Vagina (tissue), 2 donors: ENCODE results near the gene UPB1.

Experiments
- POLR2AphosphoS5 ChIP-seq, 2 donors: sonication (generic); formaldehyde crosslinking; IDR thresholded peaks; one replicate each; pipeline ENCODE4 v1.9.0; 2017; ENCODE audit warnings: antibody characterized with exemption in 2 of 2, mild to moderate bottlenecking in 2 of 2, low read depth in 1 of 2; ENCODE audit not compliant: insufficient read depth in 1 of 2
- TF ChIP-seq, protein P1 (sequence below), 3 experiments: fragments of 450-650 bp in 2 of 3; fragments of 200-600 bp in 1 of 3; sonication (generic) in 1 of 3; IDR thresholded peaks; one replicate each; pipeline ENCODE4 v1.5.1; 2017 to 2019; ENCODE audit warnings: antibody characterized with exemption in 3 of 3, mild to moderate bottlenecking in 2 of 3, moderate library complexity in 2 of 3

DNA sequence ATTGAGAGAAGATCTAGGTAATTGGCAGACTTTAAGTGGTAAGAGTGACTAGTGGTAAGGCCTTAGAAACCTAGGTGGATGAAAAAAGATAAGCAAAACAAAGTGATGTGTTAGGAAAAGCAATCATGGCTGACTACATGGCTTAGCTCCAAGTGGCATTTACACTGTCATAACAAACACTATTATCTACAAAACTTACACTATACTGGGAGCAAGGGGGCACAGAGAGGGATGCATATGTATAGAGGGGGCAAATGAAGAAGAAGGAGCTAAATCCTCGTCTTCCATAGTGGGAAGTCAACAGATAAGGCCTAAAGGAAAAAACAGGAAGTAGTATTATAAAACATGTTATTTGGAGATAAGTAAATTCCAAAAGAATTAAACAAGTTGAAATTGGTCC is 35.2 kb upstream of the UPB1 start:
- TF ChIP-seq, protein P1, sequence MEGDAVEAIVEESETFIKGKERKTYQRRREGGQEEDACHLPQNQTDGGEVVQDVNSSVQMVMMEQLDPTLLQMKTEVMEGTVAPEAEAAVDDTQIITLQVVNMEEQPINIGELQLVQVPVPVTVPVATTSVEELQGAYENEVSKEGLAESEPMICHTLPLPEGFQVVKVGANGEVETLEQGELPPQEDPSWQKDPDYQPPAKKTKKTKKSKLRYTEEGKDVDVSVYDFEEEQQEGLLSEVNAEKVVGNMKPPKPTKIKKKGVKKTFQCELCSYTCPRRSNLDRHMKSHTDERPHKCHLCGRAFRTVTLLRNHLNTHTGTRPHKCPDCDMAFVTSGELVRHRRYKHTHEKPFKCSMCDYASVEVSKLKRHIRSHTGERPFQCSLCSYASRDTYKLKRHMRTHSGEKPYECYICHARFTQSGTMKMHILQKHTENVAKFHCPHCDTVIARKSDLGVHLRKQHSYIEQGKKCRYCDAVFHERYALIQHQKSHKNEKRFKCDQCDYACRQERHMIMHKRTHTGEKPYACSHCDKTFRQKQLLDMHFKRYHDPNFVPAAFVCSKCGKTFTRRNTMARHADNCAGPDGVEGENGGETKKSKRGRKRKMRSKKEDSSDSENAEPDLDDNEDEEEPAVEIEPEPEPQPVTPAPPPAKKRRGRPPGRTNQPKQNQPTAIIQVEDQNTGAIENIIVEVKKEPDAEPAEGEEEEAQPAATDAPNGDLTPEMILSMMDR (IDR thresholded peaks at IDR 0.05) = no peak
- no peak for TF ChIP-seq POLR2AphosphoS5 (IDR thresholded peaks at IDR 0.05; ENCODE audit: insufficient read depth in 1 of 2, low read depth in 1 of 2)
